ENCODE measurements around the gene SPC25.

- no peak for TF ChIP-seq EZH2 (IDR thresholded peaks at IDR 0.05; ENCODE audit: borderline replicate concordance, low read depth, low read length, poor library complexity, severe bottlenecking)
- TF ChIP-seq, protein P1, sequence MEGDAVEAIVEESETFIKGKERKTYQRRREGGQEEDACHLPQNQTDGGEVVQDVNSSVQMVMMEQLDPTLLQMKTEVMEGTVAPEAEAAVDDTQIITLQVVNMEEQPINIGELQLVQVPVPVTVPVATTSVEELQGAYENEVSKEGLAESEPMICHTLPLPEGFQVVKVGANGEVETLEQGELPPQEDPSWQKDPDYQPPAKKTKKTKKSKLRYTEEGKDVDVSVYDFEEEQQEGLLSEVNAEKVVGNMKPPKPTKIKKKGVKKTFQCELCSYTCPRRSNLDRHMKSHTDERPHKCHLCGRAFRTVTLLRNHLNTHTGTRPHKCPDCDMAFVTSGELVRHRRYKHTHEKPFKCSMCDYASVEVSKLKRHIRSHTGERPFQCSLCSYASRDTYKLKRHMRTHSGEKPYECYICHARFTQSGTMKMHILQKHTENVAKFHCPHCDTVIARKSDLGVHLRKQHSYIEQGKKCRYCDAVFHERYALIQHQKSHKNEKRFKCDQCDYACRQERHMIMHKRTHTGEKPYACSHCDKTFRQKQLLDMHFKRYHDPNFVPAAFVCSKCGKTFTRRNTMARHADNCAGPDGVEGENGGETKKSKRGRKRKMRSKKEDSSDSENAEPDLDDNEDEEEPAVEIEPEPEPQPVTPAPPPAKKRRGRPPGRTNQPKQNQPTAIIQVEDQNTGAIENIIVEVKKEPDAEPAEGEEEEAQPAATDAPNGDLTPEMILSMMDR (conservative IDR thresholded peaks at IDR 0.05; ENCODE audit: low read depth, low read length) = no peak
Observed at GRCh38 chr2:168825126-168825525, 65.1 kb downstream of the SPC25 start.

All from A673 (cell line).